Stimulated activated CD4-positive, alpha-beta T cell treated with anti-CD3 and anti-CD28 coated beads, Interleukin-12 subunit alpha, Interleukin-12 subunit beta, amount 100 ng/mL, for 24 hours (primary cell): ENCODE measurements around the gene HOXD1.

ENCODE experiments used
- DNase-seq, 2 experiments: peaks; one replicate each; pipeline ENCODE4 v3.0.0-alpha.2; 2020; ENCODE audit warnings: low read depth in 2 of 2

HOXD1 gene

DNA sequence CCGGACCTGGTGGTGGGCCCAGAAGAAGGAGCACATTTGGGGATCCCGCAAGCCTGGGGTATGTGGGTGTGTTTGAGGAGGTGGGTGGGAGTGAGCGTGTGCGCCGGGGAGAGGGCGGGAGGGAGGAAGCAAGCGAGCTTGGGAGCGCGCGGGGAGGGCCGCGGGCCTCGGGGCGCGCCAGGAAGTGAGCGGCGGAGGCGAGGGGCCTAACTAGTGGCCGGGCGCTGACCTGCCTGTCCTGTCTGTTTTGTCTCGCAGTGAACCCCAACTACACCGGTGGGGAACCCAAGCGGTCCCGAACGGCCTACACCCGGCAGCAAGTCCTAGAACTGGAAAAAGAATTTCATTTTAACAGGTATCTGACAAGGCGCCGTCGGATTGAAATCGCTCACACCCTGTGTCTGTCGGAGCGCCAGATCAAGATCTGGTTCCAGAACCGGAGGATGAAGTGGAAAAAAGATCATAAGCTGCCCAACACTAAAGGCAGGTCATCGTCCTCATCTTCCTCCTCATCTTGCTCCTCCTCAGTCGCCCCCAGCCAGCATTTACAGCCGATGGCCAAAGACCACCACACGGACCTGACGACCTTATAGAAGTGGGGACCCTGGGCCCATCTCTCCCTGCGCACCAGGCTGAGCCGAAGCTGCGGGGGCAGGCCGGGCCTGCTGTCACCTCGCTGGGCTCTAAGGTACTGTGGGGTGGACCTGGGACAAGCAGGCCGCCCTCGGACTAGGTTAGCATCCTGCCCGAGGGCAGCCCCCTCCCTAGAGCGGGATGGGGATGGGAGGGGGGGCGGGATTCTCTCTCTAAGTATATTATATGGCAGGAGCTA is 35.9 kb upstream of the HOXD1 start:
- no peak for DNase-seq

DNA sequence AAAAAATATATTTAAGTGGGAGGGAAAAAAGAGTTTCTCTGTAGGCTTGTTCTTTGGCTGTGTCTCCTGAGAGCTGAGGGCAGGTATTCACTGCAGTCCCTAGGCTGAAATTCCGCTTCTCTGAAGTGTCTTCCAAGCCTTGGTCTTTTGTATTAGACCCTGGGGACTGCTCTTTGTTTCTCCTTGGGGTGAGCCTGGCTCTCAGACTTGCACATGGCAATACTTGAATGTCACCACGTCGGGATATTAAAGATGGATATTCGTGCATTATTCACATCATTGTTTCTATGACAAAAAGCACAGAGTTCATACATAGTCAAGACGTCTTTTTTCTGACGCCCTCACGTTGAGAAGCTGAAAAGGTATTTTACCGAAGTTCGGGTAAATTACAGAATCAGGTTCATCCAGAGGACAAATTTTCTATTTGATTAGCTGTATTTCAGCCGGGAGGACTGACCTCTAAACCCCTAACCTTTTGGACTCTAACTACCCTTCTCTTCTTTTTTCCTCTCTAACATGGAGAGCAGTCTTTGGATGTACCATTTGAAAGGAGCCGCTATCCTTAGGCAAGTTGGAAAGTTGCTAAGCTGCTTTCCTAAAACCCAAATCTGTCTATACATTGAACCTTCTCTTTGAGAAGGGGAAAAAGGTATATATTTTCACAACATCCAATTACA is 33.8 kb upstream of the HOXD1 start:
- DNase-seq = no peak

DNA sequence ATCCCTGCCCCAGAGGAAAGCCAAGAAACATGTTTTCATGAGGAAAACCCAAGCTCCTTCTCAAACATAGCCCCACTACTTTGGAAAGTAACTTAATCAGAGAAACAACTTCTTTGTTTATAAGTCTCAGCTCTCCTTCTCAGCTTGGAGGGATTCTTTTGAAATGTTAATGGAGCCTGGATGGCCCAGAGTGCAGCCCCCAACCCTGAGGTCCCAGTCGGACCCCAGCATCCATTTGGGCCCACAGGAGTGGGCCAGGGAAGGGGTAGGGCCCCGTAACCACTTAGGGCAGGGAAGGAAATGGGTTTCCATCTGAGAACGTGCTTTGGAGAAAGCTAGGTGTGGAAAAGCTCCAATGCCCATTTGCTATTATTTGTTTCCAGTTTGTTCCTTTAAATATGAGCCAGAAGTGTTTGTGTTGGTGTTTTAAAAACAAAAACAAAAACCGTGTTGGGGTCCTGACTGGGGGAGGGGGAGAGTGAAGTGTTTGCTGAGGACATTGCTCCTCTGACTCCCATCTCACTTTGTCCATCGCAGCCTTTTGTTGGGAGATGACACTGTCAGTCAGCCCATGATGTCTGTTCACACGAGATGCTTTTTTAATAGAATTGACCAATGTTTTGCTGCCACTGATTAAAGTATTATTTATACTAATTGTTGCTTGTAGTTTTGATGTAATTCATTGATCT is 33.0 kb upstream of the HOXD1 start:
- no peak for DNase-seq

DNA sequence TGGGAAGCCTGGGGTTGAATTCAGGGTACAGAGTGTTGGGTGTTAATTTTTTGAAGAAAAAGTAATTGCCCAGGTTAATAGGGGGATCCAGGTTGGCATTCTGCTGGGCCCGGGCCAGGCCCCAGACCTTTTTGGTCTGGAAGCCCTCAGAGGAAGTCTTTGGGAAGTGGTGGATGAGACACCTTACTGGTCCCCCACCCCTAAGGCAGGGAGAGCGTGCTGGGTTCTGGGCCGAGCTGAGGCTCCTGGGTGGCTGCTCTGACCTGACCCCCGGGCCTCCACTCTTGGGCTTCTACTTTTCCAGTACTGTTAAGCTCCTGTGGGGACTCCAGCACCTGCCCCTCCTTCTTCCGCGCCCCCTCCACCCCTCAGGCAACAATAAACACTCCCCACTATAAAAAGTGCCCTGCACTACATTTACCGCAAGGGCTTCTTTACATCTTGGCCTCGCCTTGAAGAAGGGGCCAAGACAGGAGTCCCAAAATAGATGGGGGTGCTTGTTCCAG is 32.1 kb upstream of the HOXD1 start:
- DNase-seq = no peak

DNA sequence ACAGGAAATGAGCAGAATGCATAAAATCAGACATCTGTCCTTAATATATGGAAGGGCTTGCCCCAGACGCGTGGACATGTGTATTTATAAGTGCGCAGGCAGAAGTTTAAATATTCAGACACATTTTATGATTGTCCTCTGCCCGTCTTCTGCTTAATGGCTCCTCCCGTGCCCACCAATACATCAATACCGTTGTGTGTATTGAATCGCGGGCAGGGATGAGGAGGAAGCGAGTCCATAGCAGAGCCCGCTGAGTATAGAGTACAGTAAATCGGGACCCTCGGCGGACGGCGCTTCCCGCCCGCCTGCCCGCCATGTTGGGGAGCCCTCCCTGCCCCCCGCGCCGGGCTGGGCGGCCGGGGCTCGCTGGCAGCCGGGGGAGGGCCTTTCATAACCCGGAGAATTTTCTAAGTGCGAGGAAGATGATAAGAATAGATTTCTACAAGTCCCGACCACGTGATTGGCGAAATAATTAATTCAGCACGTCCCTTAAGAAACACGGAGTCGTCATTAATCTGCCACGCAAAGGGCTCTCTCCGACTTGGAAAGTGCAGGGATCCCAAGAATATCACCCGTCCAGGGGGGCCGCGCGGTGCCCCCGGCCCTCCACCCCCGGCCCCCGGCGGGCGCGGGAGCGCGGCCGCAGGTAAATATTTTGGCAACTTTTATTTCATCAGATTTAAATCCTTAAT is 31.5 kb upstream of the HOXD1 start, which contains the start of gene HOXD3:
Gene HOXD3, plus strand, starts transcription at position 501 of the 692 bp plus-strand sequence. CDS start 11,808 bp downstream, outside the sequence.
- DNase-seq = no peak

DNA sequence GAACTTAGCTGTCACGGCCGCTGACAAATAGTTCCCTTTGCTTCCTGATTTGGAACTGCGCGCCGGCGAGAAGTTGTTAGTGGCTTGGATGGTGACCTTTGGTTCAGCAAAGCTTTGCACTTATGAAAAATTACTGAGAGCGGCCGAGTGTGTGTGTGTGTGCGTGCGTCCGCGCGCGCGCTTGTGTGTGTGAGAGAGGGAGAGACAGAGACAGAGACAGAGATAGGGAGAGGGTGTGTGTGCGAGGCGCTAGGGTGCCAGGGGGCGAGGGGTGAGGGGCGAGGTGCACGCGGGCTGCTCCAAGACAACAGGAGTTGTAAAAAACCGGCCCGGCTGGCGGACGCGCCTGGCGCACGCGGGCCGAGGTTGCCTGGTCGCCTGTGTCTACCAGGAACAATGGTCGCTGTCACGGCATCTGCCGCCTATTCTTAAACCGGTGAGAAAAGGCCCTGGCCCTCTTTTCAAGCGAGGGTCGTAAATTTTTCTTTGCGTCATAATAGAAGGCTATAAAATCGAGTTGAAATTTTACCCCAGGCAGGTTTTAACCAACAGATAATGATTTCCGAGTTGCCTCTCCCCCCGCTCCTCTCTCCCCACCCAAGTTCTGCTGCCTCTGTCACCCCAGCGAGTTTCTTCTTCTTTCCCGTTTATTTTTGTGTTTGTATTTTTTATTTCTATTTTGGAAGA is 30.8 kb upstream of the HOXD1 start:
- DNase-seq = no peak

DNA sequence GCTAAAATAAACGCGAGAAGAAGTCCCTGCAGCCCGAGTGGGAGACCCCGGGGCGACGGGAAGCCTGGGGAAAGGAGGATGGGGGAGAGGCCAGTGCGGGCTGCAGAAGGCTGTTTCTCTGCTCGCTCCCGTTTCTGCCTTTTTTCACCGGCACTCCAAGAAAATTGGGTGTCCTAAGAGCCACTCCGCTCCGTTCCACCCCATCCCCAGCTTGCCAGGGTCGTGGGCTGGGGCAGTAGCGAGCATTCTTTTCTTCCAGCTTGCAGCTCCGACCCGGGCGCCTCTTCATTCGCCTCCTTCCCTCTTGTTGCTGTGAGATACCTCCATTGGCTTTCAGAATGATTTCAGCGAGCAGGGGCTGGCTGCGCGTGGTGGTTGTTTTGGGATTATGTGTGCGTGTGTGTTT is 30.3 kb upstream of the HOXD1 start:
- DNase-seq = no peak

DNA sequence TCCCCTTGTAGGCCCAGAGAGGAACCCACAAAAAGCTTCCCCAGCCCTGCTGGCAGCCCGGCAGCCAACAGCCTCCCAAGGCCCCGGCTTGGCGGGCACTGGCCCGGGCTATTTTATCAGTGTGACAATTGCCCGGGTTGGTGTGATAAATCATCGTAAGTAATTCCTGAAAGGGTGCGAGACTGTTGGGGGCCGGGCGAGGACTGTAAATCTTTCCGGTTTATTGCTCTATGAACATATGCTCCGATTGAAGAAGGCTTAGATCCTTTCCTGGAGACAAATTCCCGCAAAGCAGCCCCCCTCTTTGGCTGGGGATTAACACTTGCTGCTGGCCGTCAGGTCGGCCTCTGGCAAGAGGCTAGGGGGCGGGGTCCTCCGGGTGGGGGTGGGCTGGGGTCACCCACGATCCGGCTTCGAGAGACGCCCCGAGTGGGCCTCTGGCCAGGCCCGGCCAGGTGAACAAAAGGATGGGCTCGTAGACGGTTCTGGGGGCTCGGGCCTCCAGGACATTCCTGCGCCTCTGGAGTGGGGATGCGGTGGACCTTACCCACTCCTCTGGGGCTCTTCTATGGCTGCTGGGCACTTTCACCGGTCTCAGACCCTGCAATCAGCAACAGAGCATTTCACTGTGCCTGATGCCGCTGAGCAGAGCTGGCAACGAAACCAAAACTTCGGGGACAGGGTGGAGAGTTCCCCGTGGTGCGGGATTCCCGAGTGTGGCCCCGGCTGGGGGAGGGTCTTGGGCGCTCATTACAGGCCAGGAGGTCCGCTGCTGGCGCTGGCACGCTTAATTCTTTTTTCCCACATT is 29.4 kb upstream of the HOXD1 start:
- DNase-seq = no peak

DNA sequence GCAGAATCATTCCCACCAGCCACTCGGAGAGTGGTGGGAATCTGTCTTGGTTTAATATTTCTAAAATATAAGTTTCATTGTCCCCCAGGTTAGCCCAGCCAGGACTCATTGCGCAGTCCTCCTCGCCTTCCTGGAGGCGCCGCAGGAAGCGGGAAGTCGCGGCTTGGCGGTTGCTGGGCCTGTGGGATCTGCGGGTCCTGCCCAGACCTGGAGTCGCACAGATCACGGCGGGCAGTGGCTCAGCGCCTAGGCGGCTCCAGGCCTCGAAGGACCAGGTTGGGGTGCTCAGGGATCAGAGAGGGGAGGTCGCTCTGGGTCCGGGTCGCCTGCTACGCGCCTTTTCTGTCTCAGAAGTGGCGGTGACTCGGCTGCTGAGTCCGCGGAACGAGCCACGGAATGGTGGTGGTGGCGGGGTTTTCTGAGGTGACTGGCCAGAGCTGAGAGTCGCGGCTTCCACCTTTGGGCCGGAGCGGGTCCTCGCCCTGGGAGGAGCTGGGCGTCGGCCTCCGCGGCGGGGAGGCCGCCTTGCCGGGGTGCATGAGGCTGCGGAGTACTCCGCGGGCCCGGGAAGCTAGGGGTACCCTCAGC is 28.7 kb upstream of the HOXD1 start:
- no peak for DNase-seq

DNA sequence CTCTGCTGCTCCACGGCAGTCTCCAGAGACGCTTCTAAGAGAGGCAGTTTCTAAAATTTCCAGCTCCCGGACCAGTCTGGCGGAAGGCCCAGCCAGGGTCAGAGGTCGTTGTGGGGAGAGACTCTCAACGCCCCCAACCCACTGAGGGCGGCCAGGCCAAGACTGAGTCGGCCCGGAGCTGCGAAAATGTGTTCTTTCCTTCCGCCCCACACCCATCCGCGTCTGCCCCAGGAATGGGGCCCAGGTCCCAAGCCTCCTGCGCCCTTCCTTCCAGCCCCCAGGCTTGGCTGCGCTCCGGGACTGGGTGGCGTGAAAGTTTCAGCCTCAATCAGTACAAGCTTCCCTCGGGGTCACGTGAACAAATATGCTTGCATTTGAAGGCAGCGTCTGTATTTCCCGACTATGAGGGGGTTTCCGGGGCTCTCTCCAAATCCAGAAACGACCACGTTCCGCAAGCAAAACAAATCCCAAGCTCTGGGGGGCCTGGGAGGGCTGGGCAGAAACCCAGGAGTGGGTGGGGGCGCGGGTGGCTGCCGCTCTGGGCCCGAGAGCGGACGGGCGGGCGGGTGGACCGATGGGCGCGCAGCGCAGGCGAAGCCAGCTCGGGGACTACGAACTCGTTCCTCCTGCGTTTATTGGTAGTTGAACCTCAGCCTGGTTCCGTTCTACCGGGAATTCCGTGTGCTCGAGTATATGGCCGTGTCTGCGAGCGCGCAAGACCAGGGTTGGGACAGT is 28.1 kb upstream of the HOXD1 start:
- no peak for DNase-seq

DNA sequence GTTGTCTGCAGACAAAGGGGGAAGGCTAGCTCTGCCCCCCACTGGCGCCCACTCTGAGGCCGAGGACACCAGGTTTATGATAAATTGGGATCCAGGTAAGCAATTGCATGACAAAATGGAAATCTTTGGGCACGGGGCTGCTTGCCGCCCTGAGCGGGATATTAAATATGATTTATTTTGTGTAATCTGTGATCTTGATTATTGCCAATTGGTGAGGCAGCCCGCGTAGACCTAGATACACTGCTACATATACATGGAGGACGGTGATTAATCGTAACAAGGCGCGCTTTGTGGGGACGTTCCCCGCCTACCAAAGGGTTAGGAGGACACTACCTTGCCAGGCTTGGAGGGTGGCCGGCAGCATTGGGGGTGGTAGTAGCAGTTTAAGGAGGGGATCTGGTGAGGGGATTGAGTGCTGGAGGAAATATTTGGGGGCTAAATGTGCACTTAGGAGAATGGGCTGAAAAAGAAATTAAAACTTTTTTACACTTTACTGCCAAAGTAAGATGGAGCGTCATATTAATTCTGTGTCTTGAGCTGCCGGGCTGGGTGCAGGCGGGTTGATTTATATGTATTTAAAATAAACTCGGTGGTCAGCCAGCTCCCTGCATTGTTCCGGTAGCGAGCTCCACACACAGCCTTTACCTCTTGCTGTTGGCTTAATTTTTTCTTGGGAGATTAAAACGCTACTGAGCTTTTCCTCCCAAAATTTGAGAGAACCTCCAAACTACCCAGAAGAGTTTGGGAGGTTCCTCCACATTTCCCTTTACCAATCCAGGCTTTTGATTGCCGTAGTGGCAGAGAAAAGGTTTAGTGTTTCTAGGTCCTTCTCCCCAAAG is 27.3 kb upstream of the HOXD1 start:
- no peak for DNase-seq

DNA sequence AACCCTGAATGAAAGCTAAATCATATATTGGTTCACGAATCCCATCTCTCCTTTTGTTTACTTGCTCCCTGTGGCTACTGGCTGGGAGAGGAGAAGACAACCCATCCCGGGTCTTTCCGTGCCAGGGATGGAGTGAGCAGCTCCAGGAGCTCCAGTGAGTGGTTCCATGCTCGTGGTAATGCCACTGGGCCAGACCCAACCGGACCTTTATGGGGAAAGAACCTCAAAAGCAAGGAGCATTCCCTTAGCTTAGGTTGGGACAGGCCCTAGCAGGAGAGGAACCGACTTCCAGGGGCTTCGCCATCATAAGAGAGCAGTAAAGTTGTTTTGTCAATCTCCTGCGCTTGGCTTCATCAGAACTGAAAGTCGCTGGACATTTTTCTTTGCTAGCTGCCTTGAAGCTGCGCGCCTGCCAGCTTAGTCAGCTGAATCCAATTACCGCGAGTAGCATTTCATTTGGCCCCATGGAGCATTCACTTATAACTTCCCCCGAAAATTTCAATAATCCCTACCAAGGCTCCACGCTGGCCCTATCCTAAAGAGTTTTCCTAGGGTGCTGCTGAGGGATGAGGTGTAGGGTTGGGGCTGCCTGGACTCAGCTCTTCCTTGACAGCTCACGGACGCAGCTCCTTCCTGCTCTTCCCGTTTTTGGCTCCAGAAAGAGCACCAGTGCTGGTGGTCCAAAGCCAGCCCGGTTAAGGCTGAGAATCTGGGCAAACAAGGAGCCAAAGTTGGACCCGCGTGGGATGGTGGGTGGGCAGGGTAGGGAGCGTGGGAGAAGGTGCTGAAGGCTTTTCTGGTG is 26.4 kb upstream of the HOXD1 start:
- DNase-seq = no peak

DNA sequence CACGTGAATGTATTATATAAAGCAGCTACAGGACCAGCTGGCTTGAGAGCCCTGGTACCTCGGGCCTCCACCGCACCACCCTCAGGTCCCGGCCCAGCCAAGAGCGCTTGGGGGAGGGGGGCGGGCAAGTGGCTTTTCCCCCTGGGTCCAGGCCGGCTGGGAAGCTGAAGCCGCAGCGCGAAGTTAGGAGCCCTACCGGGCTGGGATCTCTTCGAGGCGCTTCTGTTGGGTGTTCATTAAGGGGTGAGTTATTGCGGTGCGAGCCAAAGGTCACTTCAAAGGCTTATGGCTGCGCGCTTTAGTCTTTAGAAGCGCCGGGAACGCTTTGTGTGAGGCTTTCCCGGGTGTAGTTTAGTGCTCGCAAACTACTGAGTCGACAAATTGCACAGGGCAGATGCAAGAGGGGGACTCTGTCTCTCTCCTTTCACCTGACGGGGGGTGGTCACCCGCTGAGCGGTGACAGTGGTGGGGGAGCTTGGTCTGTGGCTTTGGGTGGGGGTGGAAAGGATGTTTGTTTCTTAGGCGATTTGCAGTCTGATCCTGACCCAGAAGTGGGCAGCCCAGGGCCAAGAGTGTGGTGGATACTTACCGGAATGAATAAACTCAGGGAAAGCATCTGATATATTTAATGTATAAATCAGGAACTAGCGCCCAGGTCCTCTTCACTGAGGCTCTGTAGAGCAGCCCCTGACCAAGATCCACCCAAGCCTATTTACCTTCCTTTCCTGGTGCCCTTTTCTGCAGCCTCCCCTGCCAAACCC is 25.4 kb upstream of the HOXD1 start:
- no peak for DNase-seq

DNA sequence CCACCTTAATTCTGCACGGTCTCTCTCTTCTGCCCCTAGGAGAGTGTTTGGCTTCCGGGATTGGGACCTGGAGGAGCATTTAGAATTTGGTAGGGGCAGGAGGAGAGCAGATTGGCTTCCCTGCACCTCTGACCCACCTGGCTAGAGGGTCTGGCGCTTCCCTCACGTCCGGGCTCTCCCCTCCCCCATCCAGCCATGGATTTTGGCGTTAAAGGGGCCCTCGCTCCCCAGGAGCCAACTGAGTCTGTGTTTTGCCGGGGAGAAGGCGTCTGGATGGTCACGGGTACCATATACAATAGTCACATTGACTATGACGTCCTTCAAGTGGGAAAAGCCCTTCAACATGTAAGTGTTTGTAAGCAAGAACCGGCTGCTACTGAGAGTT is 24.8 kb upstream of the HOXD1 start:
- no peak for DNase-seq

DNA sequence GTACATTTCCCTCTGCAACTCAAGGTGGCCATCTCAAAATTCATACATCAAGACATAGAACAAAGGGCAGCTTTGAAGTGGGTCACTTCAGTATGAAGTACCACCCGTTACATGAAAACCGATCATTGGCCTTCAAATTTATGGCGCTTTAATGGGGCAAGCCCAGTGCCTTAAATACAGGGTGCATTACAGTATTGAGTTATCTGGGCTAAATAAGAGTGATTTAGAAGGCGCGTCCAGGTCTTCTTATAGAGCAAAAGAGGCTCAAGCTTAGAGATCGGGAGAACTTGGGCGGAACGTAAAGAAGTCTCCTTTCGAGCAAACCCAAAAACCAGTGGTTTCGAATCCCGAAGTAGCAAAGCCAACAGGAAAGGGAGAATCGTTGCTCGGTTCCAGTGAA is 24.3 kb upstream of the HOXD1 start:
- no peak for DNase-seq

DNA sequence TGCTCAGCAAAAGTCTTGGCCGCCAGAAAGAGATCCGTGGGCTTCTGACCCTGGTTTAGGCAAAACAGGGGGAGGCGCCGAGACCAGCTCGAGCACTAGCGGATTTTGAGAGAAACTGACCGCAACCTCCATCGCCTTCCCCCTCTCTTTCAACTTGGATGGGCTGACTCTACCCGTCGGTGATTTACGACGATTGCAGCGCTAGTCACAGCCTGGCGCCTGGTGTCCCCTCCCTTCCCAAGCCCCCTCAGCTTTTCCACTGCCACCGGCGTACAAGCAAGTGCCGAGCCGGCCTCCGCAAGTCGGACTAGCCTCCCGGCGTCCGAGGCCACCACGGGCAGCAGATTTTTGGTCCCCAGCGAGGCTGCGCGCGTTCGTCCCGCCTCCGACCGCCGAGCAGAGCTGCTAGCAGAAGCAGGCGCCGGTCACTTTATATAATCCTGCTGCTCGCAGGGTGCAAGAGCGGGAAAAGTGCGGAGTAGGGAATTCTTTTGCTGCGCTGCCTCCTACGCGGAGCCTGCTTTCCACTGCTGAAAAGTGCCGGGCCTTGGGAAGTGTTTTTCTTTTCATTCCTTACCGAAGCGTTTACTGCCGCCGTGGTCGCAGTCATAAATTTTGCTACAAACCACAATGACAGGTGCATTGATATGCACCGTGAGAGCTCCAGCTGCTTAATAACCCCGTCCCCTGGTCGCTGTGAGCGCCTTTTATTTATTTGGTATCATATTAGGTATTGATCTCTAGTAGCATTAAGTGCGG is 23.7 kb upstream of the HOXD1 start:
- no peak for DNase-seq
